OCI-M2 (cell line): ENCODE results near the gene IGF1R.
"Not testable (repeated sequence)": the region's sequence is repeated elsewhere in the genome, so short reads cannot be mapped to it uniquely, and the experiment has no call there.

Source experiments
- DNase-seq: peaks from one replicate; lab custom pipeline; 2025; ENCODE audit not compliant: unreplicated experiment; lab: John Stamatoyannopoulos, UW

The IGF1R gene

GRCh38 chr15:98953968-98954367, 305.6 kb downstream of the IGF1R start:
- no peak for DNase-seq

- no peak for DNase-seq
Measured at GRCh38 chr15:98954411-98954810, 306.1 kb downstream of the IGF1R start.

DNA sequence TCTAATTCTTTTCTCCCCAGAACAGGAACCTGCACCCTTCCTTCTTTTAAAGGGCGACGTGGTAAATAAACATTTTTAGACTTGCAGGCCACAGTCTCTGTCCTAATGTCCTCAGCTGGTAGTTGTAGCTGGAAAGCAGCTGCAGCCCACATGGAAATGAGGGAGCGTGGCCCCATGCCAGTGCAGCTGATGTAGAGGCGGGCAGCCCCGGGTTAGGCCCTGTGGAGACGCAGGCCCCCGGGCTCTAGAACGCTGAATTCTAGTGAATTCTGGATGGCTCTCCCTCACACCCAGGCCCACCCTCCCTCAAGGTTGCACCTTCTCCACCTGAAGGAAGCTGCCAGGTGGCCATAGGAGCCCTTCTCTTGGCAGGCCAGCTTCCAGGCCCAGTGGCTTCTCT, 307.0 kb downstream of the IGF1R start:
- no peak for DNase-seq

DNA sequence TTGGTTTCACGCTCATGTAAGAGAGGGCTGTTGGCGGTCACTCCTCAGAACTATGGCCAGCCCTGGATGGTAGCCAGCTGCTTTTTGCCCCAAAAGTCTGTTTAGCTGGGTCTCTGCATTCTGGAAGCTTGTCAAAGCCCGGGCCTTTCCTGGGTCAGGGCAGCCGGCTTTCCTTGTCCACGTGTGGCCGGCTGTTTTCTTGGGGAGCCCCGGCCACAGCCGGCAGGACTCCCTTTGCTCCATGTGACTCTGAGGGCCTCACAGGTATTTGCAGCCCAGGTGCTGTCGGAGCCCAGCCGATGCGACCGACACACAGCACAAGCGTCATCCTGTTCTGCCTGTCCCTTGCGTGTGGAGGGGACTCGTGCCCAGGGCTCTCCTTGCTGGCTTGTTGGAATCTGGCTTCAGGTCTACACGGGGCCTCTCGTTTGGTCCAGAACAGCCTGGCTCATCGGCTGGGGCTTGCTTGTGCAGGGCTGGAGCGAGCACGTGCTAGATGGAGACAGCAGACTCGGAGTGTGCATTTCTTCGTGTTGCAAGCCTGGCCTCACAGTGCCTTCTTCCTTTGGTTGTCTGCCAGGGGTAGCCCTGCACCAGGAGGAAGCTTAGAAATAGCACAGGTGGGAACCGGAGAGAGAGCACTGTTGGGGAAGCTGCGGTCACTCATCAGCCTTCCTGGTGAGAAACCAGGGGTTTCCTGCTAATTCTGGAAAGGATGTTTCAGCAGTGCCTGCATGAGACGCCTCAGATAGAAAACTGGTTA, 307.8 kb downstream of the IGF1R start:
- no peak for DNase-seq

- no peak for DNase-seq
Measured at GRCh38 chr15:98956796-98957553, 308.6 kb downstream of the IGF1R start.

- DNase-seq = no peak
Measured at GRCh38 chr15:98957655-98958054, 309.3 kb downstream of the IGF1R start.

DNA sequence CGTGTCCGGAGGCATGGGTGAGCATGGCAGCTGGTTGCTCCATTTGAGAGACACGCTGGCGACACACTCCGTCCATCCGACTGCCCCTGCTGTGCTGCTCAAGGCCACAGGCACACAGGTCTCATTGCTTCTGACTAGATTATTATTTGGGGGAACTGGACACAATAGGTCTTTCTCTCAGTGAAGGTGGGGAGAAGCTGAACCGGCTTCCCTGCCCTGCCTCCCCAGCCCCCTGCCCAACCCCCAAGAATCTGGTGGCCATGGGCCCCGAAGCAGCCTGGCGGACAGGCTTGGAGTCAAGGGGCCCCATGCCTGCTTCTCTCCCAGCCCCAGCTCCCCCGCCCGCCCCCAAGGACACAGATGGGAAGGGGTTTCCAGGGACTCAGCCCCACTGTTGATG, 309.7 kb downstream of the IGF1R start:
- DNase-seq = no peak

- DNase-seq = no peak
Measured at GRCh38 chr15:98958918-98959639, 310.7 kb downstream of the IGF1R start.

DNA sequence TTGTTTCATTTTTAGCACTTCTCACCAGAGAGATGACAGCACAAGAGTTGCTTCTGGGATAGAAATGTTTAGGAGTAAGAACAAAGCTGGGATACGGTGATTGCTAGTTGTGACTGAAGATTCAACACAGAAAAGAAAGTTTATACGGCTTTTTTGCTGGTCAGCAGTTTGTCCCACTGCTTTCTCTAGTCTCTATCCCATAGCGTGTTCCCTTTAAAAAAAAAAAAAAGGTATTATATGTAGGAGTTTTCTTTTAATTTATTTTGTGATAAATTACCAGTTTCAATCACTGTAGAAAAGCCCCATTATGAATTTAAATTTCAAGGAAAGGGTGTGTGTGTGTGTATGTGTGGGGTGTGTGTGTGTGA, 311.3 kb downstream of the IGF1R start:
- DNase-seq = no peak

DNA sequence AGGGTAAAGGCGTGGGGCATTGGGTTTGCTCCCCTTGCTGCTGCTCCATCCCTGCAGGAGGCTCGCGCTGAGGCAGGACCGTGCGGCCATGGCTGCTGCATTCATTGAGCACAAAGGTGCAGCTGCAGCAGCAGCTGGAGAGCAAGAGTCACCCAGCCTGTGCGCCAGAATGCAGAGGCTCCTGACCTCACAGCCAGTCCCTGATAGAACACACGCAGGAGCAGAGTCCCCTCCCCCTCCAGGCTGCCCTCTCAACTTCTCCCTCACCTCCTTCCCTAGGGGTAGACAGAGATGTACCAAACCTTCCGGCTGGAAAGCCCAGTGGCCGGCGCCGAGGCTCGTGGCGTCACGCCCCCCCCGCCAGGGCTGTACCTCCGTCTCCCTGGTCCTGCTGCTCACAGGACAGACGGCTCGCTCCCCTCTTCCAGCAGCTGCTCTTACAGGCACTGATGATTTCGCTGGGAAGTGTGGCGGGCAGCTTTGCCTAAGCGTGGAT, 312.3 kb downstream of the IGF1R start:
- no peak for DNase-seq

DNA sequence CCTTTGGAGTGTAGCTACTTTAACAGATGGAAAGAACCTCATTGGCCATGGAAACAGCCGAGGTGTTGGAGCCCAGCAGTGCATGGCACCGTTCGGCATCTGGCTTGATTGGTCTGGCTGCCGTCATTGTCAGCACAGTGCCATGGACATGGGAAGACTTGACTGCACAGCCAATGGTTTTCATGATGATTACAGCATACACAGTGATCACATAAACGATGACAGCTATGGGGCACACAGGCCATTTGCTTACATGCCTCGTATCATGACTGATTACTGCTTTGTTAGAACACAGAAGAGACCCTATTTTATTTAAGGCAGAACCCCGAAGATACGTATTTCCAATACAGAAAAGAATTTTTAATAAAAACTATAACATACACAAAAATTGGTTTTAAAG, 315.1 kb downstream of the IGF1R start:
- no peak for DNase-seq

DNA sequence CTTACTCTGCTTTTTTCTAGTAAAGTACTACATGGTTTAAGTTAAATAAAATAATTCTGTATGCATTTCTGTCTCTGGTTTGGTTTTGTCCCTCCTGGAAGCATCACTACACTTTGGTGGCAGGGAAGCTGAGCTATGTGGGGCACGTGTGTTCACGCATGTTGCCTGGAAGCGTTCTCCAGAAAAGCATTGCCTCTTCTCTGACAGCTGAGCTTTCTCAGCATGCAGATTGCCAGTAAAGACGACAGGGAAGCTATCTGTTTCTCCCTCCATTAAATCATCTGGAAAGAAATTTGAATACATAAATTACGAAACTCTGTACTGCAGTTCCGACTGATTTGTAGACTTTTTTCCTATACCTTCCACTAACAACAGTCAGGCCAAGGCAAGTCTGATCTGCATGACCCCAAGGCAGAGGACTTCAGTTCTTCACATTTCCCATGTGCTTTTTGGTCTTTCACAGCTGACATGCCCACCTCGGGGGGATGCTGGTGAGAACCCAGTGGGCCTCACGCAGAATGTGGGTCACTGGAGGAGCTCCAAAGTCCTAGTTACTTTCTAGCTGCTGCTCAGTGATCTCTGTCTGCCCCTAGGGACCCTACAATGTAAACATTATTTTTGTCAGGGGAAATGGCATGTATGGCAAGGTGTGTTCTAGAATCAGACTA, 316.3 kb downstream of the IGF1R start:
- DNase-seq = no peak

GRCh38 chr15:98965134-98965491, 316.8 kb downstream of the IGF1R start:
- not testable (repeated sequence) for DNase-seq

- DNase-seq = no peak
Measured at GRCh38 chr15:98965597-98965996, 317.3 kb downstream of the IGF1R start.

DNA sequence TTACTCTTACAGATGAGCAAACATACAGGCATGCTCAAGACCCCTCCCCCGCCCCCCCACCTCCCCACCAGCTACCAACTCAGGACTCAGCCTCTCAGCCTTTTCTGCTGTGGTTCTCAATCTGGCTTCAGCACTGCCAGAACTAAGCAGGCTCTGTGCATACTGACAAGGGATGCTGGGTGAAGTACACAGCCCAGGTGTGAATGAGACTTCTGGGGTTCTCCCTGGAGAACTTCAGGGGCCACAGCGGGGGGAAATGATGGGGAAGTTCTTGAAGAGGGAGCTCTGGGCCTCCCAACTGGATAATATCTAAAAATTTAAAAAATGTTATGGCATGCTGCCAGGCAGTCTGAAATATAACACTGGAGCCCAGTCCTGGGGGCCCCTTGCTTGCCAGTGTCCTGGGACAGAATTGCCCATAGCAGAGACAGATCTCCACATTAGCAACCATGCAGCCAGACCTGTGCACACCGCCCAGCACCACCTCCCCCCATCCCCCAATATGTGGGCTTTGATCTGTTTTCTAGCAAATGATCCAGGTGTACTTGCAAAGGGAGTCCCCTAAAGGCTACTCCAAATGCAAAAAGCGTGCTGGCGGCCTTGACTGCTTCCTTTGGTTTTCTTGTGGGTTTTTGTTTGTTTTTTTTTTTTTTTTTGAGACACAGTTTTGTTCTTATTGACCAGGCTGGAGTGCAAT, 317.9 kb downstream of the IGF1R start:
- no peak for DNase-seq

DNA sequence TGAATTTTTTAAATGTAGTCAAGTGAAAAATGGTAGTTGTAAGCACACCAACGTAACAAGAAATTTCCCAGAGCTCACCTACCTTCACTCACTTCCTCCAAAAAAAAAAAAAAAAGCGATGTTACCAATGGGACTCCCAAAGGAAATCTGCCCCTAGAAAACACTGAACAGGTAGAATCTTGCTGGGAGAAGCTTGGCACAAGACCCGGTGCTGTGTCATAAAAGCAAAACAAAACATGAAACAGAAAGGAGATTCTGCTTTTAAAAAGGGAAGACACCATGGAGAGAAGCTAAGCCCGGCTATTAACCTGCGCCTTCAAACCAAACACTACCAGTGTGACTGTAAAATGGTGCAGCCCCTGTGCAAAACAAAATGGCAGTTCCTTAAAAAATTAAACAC, 318.8 kb downstream of the IGF1R start:
- no peak for DNase-seq

DNA sequence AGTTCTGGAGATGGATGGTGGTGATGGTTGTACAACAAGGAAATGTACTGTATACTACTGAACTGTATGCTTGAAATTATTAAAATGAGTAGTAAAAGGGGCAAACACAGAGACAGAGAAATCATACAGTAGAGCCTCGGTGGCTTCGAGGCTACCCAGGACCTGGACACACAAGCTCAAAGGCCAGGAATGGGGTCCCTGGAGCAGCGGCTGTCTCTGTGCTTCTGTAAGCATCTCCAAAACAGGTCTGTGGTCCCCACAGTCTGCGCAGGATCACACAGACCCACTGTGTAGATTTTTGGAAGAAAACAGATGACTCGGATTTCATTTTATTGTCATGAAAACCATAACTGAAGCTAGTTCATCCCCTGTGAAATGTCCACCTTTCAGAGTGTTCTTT, 319.6 kb downstream of the IGF1R start:
- DNase-seq = no peak

GRCh38 chr15:98968576-98968975, 320.2 kb downstream of the IGF1R start:
- no peak for DNase-seq

DNA sequence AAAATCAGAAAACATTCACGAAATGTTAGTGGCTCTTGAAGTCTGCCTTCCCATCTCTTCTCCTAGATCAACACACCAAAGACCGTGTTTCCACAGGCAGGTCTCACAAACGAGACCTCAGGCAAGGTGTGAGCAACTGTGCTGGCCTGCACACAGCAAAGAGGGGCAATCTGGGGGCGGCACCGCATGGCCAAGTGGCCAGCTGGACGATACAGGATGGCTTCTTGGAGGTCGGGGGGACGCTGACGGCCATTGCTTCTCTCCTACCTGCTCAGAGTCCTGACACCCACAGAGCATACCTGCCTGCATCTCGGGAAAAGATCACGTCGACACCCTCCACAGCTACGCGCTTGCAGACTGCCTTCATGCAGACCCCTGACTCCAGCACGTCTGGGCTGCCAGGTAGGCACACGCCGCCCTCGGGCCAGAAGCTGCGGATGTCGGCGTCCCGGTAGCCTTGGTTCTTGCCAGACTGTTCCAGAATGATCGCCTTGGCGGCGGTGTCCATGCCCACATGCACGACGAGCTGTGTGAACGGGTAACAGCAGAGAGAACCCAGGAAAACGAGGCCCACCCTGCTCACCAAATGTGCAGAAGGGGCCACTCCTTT, 320.9 kb downstream of the IGF1R start:
- no peak for DNase-seq

DNA sequence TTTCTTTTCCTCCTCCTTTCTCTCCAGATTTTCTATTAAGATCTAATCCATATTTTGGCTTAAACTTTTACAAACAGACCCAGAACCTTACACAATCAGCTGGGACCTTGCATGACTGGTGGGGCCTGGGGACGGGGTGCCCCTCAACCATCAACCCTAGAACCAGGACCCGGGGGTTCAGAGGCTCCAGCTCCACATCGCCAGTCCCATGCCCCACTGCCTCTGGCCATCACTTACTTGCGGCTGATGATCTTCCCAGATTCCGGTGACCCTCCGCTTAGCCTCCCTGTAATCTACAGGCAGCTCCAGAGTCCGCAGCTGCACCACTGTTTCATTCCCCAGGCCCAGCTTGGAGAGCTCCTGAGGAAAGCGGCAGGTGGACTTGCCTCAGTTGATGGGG, 322.5 kb downstream of the IGF1R start:
- DNase-seq = no peak
